GM18505 (cell line): ENCODE results near the gene PPL.

ENCODE experiments used
- ATAC-seq: cut with Tn5 transposase; IDR thresholded peaks from one replicate; pipeline ENCODE4 v1.9.1; 2021; ENCODE audit not compliant: unreplicated experiment
- POLR2A ChIP-seq: IDR thresholded peaks from 4 replicates; pipeline ENCODE4 v1.6.1; 2011; ENCODE audit warnings: borderline replicate concordance; ENCODE audit not compliant: insufficient read depth, insufficient read length; ENCODE audit errors: extremely low read depth

Gene PPL

GRCh38 chr16:4917117-4917516 is 19.8 kb downstream of the PPL start:
- no peak for TF ChIP-seq POLR2A
- ATAC-seq, result no peak

- no peak for TF ChIP-seq POLR2A
- ATAC-seq, result no peak
Observed at GRCh38 chr16:4915226-4915761, 21.7 kb downstream of the PPL start.

DNA sequence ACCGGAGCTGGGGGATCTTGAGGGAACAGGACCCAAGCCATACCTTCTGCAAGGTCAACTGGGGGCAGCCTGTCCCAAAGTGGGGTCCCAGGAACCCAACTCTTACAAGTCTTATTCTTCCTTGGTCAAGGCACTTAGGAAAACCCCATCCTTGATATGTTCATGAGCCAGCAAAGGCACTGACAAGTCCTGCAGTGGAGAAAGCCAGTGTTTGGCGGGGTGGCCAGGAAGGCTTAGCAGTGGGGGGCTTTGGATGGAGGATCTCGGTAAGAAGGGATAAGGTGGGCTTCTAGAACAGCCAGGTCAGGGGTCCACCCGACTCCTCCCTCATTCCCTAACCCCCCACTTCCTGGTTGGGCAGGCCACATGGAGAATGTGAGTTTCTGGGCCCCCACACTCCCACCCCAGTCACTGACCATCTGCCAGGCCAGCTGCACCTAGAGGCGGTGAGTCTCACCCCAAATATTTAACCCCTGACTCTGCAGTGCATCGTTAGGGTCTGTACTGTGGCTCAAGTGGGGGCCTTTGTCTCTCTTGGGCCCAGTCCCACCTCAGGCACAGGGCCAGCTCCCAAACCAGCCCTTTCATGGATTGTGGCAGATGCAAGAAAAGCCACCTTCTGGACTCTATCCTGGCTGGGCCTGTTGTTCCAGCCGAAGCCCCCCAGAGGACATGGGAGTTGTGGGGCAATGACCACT is 22.3 kb downstream of the PPL start:
- no peak for TF ChIP-seq POLR2A
- no peak for ATAC-seq

DNA sequence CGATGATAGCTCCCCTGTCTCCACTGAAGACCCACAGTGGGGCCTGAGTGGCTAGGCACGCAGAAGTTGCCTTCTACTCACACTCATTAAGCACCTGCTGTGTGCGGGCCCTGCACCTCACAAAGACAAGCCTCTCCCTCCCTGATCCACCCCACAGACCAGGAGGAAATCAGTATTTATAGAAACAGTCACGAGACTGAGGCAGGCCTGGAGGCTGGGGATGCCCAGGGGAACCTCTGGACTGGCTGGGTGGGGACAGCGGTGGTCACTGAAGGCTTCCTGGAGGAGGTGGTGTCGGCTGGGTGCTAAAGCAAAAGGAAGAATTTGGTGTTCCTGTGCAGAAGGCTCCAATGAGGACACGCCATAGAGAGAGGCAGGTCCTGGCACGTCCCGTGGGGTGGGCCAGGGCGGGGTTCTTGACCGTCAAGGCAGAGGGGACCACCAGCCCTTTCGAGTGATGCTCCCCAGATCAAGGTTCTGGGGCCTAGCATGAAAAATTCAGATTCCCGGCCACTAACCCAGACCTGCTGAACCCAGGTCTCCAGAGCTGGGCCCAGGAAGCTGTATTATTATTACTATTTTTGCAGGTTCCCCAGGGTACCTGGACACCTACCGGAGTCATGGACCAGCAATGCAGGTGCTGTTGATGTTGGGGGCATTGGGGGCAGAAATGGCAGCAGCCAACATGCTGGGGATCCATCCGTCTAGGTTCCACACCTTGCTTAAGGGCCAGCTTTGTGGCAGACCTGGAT is 23.0 kb downstream of the PPL start:
- TF ChIP-seq POLR2A, result no peak
- no peak for ATAC-seq

GRCh38 chr16:4913130-4913773 is 23.7 kb downstream of the PPL start:
- ATAC-seq, result no peak

GRCh38 chr16:4911970-4912386 is 25.0 kb downstream of the PPL start:
- no peak for TF ChIP-seq POLR2A
- ATAC-seq, result no peak

More at GRCh38 chr16:4913130-4913773, 23.7 kb downstream of the PPL start:
- TF ChIP-seq POLR2A, result no peak

DNA sequence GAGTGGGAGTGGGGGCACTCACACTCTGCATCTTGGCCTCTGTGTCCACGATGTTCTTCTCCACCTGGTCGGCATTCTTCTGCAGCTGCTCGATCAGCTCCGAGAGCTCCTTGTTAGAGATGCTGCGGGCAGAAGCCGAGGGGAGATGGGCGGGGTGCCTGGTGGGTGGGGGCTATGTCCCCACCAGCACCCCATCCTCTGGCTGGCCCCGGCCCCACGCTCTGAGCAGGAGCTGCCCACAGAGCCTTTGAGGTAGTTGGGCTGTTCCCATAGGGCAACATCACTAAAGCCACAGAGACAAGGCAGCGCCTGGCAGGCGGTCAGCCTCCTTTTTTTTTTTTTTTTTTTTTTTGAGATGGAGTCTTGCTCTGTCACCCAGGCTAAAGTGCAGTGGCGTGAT is 26.1 kb downstream of the PPL start:
- TF ChIP-seq POLR2A, result no peak
- no peak for ATAC-seq

GRCh38 chr16:4909825-4910224 is 27.1 kb downstream of the PPL start:
- no peak for TF ChIP-seq POLR2A
- ATAC-seq, result no peak

GRCh38 chr16:4908854-4909401 is 28.0 kb downstream of the PPL start:
- no peak for TF ChIP-seq POLR2A
- ATAC-seq, result no peak

DNA sequence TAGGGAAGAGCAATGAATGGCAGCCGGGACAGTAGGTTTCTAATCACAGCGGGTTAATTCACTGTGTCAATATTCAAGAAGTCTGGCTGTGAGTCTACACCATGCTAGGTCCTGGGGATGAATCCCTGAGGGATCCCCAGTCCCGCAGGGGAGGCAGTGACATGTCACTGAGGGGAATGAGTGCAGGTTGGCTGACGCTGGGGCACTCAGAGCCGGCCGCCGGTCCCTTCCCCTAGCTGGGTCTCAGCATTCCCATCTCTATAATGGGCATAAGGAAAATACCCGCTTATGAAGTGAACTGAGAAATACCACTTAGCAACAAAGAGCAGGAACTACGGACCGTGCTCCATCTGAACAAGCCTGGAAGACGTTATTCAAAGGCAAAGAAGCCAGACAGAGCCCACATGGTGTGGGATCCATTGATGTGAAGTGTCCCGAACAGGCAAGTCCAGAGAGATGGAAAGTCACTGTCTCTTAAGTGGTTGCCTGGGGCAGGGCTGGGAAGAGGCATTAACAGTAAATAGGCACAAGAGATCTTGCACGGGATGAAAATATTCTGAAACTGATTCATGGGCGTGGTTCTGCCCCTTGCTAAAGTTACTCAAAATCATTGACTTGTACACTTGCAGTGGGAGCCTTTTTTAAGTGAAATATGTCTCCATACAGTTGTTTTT is 31.9 kb downstream of the PPL start:
- ATAC-seq, result no peak
- TF ChIP-seq POLR2A, result no peak

GRCh38 chr16:4904108-4904941 is 32.6 kb downstream of the PPL start:
- ATAC-seq, result no peak
- TF ChIP-seq POLR2A, result no peak

- TF ChIP-seq POLR2A, result no peak
- ATAC-seq, result no peak
Observed at GRCh38 chr16:4902038-4902437, 34.9 kb downstream of the PPL start.
